GM23248 (cell line): ENCODE results near the gene TBC1D2B.

Experiments
- EZH2 ChIP-seq: fragments of 200-600 bp; sonication (generic); IDR thresholded peaks from 2 replicates; pipeline ENCODE4 v1.6.1; 2018; ENCODE audit warnings: antibody characterized with exemption, mild to moderate bottlenecking; ENCODE audit not compliant: insufficient read depth, poor library complexity, severe bottlenecking
- EZH2phosphoT487 ChIP-seq: fragments of 200-600 bp; sonication (generic); IDR thresholded peaks from 2 replicates; pipeline ENCODE4 v1.6.1; 2018; ENCODE audit warnings: antibody characterized with exemption, moderate library complexity, mild to moderate bottlenecking, low read depth; ENCODE audit not compliant: insufficient read depth

DNA sequence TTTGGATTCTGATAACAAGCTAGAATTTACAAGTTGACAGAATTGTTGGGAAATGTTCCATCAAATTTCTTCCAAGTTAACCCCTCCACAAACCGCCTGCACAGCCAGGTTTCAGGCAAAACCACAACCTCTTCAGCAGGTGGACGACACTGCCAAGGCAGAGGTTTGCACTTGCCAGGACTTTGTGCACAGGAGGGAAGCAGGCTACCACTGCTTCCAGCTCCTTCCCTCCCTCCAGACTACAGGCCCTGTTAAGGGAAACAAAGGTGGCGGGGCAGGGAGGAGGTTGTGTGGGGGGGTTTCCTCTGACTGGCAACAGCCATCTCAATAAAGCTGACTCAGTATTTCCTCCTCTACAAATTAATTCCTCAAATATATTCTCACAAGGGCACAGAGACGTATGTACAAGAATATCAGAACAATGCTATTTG is 42.2 kb downstream of the TBC1D2B start:
- TF ChIP-seq EZH2 (no peak), EZH2phosphoT487 (no peak)
